NCI-H187 (cell line): ENCODE measurements around the gene RAPSN.

Experiments
- DNase-seq, 2 experiments: peaks; one replicate each; lab custom pipeline; 2025; lab: John Stamatoyannopoulos, UW

The RAPSN gene

GRCh38 chr11:47464483-47464882 lies 15.5 kb upstream of the RAPSN start:
- DNase-seq, result peak; percentile 94 to 97

DNA sequence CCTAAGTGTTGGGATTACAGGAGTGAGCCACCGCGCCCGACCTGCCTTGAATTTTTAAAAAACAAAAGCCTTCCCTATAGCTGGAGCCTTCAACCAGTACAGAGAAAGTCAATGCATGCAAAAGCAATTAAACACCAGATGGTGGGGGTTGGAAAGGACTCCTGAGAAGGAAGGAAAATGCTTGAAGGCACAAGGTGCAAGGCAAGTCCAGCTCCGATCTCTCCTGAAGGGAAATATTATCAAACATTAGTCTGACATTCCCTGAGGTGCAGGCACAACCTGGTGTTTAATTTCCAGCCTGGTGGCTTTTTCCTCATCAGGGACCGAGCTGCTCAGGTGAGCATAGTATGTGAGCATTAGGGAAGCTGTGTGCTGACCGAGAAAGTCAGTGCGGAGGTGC lies 12.9 kb upstream of the RAPSN start:
- no peak for DNase-seq

GRCh38 chr11:47460571-47461235 lies 11.8 kb upstream of the RAPSN start:
- DNase-seq, result no peak

- DNase-seq, result peak; percentile 17 to 75
Observed at GRCh38 chr11:47454258-47454671, 5.3 kb upstream of the RAPSN start.

DNA sequence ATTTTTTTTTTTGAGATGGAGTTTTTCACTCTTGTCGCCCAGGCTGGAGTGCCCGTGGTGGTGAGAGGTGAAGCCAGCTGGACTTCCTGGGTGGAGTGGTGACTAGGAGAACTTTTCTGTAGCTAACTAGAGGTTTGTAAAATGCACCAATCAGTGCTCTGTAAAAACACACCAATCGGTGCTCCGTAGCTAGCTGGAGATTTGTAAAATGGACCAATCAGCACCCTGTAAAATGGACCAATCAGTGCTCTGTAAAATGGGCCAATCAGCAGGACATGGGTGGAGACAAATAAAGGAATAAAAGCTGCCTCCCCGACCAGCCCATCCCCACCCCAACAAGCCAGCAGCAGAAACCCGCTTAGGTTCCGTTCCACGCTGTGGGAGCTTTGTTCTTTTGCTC lies 4.4 kb upstream of the RAPSN start:
- no peak for DNase-seq

- DNase-seq, result no peak
Observed at GRCh38 chr11:47451990-47452389, 3.1 kb upstream of the RAPSN start.

DNA sequence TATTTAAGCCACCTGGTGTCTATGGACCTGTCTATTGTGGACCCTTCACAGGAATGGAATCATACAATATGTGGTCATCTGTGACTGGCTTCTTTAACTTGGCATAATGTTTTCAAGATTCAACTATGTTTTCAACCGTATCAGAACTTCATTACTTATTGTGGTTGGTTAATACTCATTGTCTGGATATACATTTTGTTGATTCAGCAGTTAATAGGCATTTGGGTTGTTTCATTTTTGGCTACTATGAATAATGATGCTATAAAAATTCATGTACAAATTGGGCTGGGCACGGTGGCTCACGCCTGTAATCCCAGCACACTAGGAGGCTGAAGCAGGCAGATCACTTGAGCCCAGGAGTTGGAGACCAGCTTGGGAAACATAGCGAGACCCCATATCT lies 2.5 kb upstream of the RAPSN start:
- no peak for DNase-seq

DNA sequence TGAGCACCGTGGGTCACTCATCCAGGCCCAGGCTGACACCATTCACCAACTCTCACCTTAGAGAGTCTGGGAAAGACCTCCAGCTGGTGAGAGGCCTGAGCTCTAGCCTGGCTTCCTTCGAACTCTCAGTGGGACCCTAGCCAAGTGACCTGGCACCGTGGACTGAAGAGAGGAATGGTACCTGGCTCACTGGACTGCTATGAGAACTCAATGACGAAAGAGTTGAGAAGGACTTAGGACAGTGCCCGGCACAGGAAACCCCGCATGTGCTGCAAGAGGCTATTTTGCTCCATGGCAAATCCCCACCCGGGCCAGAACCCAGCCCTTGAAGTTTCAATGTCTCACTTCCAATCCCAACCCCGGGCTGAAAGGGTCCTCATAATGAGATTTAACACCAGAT lies 605 bp upstream of the RAPSN start:
- no peak for DNase-seq

GRCh38 chr11:47447906-47448305 lies 1.0 kb downstream of the RAPSN start:
- no peak for DNase-seq

DNA sequence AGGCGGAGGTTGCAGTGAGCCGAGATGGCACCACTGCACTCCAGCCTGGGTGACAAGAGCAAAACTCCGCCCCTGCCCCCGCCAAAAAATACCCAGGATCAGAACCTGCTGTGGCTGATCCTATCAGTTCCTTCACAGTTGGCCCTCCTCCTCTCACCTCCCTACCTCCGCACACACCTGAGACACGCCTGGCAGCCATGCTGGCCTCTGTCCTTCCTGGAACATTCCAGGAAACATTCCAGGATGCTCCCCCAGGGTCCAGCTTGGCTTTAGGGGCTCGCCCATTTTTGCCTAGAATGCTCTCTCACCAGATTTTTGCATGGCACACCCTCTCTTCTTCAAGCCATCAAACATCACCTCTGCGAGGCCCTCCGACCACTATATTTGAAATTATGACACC lies 2.1 kb downstream of the RAPSN start:
- DNase-seq, result no peak

DNA sequence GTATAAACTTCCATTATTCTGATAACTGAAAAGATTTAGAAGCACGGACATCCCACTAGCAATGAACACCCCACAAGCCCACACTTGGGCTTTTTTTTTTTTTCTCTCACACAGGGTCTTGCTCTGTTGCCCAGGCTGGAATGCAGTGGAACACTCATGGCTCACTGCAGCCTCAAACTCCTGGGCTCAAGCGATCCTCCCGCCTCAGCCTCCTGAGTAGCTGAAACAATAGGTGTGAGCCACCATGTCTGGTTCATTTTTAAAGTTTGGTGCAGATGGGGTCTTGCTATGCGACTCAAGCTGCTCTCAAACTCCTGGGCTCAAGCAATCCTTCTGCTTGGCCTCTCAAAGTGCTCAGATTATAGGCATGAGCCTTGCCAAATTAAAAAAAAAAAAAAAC lies 3.1 kb downstream of the RAPSN start:
- no peak for DNase-seq

DNA sequence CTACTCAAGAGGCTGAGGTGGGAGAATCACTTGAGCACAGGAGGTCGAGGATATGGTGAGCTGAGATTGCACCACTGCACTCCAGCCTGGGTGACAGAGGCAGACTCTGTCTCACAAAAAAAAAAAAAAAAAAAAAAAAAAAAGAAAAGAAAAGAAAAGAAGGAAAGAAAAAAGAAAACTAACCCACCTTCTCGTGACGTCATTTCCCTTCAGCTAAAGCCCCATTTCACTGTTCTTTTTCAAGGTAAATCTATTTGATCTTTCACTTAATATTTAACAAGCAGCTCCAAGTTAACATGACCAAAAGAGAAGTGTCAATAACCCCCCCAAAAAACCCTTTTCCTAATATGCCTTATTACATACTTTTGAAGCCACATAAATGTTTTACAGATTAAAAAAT lies 5.1 kb downstream of the RAPSN start:
- DNase-seq, result no peak

- no peak for DNase-seq
Observed at GRCh38 chr11:47443028-47443700, 5.8 kb downstream of the RAPSN start.

DNA sequence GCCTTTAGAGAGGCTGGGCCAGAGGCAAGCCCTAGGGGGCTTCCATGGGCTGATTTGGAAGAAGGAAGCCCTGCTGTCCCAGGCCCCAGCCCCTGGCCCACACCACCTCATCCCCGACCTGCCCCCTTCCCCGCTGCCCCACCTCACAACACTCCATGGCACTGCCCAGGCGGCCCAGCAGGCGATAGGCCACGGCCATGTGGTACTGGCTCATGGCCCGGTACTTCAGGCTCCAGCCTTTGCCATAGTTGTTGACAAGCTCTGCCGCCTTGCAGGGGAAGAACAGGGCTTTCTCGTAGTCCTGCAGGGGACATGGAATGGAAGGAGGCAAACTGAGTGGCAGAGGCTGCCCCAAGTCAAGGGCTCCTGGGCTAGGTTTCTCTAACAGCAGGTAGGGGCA lies 6.4 kb downstream of the RAPSN start:
- DNase-seq, result no peak

DNA sequence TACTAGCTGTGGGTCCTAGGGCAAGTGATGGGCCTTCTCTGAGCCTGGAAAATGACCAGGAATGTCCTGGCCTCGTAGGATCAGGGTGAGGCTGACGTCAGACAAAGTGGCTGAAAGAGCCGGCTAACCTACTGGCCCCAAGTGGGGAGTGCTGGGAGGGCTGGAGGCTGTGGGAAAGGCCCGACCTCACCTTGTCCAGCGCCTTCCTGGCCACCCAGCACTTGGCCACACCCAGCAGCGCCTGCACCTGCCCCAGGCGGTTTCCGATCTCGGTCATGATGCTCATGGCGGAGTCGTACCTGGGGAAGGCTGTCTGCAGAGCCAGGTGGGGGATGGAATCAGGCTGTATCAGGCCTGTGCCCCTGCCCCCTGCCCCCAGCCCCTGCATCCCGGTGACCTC lies 7.5 kb downstream of the RAPSN start:
- DNase-seq, result no peak

DNA sequence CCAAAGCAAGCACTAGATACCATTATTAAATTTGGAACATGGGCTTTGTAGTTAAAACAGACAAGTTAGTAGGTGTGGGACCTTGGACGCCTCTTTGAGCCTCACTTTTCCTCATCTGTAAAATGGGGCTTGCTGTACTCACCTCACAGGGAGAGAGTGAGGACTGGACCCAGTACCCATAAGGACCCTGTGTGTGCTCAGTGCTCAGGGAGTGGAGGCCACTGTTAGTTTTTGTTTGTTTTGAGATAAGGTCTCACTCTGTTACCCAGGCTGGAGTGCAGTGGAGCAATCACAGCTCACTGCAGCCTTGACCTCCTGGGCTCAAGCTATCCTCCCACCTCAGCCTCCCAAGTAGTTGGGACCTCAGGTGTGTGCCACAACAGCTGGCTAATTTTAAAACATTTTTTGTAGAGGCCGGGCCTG lies 8.9 kb downstream of the RAPSN start:
- DNase-seq, result no peak

GRCh38 chr11:47438721-47439120 lies 10.2 kb downstream of the RAPSN start:
- no peak for DNase-seq

GRCh38 chr11:47437746-47438418 lies 11.1 kb downstream of the RAPSN start:
- DNase-seq, result no peak

DNA sequence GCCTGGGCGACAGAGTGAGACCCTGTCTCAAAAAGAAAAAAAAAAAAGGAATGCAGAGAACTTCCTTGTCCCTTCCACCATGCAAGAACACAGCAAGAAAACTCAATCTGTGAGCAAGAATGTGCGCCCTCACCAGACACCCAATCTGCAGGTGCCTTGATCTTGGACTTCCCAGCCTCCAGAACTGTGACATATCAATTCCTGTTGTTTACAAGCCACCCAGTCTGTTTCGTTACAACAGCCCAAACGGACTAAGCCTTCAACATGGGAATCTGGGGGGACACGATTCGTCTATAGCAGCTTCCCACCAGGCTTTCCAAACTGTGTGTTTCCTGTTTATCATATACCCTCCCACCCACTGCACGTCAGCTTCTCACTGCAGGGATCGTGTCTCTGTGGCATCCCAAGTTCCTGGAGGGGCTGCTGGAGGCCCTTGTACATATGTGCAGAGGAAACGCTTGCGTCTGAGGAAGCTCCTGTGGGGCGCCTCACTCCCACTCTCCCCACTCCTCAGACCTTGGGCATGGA lies 11.7 kb downstream of the RAPSN start:
- no peak for DNase-seq

- DNase-seq, result no peak
Observed at GRCh38 chr11:47436726-47437125, 12.2 kb downstream of the RAPSN start.

DNA sequence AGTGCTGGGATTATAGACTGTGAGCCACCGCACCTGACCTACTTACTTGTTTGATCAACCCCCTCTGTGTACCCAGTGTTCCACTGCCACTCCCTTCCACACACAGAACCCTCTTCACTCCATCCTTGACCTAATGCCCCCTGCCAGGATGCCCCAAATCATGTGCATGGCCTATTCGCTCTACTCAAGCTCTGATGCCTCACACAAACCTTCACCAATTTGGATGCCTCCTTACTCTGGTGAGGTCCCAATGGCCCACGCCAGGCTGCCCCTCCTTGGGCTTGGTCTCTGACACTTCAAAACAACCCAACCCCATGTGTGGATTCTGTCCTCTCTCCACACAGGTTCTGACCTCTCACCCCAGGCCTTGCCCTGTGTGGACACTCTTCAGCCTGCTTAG lies 13.2 kb downstream of the RAPSN start:
- DNase-seq, result no peak

- DNase-seq, result no peak
Observed at GRCh38 chr11:47434011-47434786, 14.7 kb downstream of the RAPSN start.
